Gastroesophageal sphincter (tissue), 3 donors: ENCODE data around the gene PIK3C2G.

Experiments
- EP300 ChIP-seq: sonication (generic); formaldehyde crosslinking; IDR thresholded peaks from one replicate; pipeline ENCODE4 v1.6.1; 2017; ENCODE audit warnings: antibody characterized with exemption, mild to moderate bottlenecking
- POLR2A ChIP-seq, 2 donors: fragments of 450-650 bp; IDR thresholded peaks; one replicate each; pipeline ENCODE4 v1.6.1; 2017; ENCODE audit warnings: antibody characterized with exemption in 2 of 2, mild to moderate bottlenecking in 2 of 2, moderate library complexity in 1 of 2
- POLR2AphosphoS5 ChIP-seq: sonication (generic); formaldehyde crosslinking; IDR thresholded peaks from one replicate; pipeline ENCODE4 v1.6.1; 2017; ENCODE audit warnings: antibody characterized with exemption
- TF ChIP-seq, protein P1 (sequence below), 4 experiments: fragments of 200-600 bp in 2 of 4; fragments of 450-650 bp in 2 of 4; sonication (generic) in 1 of 4; IDR thresholded peaks; one replicate each; pipeline ENCODE4 v1.5.1; 2017 to 2019; ENCODE audit warnings: antibody characterized with exemption in 4 of 4, mild to moderate bottlenecking in 2 of 4, moderate library complexity in 2 of 4

DNA sequence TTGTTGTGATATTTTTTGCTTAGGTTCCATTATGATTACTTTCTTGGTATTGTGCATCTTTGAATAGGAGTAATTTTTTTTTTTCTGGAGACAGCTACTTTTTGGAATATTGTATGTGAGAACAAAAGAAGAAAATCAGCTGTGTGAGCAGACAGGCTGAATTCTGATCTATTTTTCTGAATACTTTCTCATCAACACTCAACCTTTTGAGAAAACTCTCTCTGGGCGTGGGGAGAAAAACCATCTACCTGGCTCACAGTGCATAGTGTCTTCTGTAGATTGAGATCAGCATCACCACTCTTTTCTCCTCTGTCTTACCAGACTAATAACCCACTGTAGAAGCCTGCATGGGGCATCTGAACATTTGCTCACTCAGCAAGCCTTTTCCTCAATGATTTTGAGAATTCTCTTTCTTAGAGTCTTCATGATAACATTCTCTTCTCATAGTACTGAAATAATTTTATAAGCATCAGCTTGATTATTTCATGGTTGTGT lies 3.3 kb downstream of the PIK3C2G start:
- TF ChIP-seq POLR2AphosphoS5 (no peak), POLR2A (IDR thresholded peaks at IDR 0.05) (no peak), EP300 (no peak)
- TF ChIP-seq, protein P1, sequence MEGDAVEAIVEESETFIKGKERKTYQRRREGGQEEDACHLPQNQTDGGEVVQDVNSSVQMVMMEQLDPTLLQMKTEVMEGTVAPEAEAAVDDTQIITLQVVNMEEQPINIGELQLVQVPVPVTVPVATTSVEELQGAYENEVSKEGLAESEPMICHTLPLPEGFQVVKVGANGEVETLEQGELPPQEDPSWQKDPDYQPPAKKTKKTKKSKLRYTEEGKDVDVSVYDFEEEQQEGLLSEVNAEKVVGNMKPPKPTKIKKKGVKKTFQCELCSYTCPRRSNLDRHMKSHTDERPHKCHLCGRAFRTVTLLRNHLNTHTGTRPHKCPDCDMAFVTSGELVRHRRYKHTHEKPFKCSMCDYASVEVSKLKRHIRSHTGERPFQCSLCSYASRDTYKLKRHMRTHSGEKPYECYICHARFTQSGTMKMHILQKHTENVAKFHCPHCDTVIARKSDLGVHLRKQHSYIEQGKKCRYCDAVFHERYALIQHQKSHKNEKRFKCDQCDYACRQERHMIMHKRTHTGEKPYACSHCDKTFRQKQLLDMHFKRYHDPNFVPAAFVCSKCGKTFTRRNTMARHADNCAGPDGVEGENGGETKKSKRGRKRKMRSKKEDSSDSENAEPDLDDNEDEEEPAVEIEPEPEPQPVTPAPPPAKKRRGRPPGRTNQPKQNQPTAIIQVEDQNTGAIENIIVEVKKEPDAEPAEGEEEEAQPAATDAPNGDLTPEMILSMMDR (IDR thresholded peaks at IDR 0.05), result no peak
